Measurements from ENCODE around the gene KIF27.
"Not testable (repeated sequence)": the region's sequence is repeated elsewhere in the genome, so short reads cannot be mapped to it uniquely, and the experiment has no call there.

DNA sequence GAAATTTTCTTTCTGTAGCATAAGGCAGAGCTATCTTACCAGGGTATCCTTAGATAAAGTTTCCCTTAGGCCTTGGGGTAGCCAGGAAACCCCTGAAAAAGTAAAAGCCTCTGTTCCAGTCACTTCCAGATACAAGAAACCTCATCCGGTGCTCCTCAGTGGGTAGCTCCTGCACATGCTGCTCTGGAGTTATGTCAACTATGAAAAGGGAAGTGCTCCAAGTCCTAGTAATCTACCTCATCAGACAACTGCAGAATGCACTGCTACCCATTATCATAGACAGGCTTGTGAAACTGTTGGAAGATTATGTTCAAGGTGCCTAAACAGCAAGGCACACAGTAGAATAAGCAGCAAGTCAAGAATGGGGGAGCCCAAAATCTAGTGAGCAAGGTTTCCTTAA is 112.0 kb downstream of the KIF27 start:
- not testable (repeated sequence) for TF ChIP-seq EP300, POLR2A (IDR thresholded peaks at IDR 0.05)
- TF ChIP-seq, protein P1, sequence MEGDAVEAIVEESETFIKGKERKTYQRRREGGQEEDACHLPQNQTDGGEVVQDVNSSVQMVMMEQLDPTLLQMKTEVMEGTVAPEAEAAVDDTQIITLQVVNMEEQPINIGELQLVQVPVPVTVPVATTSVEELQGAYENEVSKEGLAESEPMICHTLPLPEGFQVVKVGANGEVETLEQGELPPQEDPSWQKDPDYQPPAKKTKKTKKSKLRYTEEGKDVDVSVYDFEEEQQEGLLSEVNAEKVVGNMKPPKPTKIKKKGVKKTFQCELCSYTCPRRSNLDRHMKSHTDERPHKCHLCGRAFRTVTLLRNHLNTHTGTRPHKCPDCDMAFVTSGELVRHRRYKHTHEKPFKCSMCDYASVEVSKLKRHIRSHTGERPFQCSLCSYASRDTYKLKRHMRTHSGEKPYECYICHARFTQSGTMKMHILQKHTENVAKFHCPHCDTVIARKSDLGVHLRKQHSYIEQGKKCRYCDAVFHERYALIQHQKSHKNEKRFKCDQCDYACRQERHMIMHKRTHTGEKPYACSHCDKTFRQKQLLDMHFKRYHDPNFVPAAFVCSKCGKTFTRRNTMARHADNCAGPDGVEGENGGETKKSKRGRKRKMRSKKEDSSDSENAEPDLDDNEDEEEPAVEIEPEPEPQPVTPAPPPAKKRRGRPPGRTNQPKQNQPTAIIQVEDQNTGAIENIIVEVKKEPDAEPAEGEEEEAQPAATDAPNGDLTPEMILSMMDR (IDR thresholded peaks at IDR 0.05): not testable (repeated sequence)

Data from tibial nerve (tissue), 4 donors.